Measurements from ENCODE around the gene RINT1.
"Not testable (repeated sequence)": the region's sequence is repeated elsewhere in the genome, so short reads cannot be mapped to it uniquely, and the experiment has no call there.

The RINT1 gene

DNA sequence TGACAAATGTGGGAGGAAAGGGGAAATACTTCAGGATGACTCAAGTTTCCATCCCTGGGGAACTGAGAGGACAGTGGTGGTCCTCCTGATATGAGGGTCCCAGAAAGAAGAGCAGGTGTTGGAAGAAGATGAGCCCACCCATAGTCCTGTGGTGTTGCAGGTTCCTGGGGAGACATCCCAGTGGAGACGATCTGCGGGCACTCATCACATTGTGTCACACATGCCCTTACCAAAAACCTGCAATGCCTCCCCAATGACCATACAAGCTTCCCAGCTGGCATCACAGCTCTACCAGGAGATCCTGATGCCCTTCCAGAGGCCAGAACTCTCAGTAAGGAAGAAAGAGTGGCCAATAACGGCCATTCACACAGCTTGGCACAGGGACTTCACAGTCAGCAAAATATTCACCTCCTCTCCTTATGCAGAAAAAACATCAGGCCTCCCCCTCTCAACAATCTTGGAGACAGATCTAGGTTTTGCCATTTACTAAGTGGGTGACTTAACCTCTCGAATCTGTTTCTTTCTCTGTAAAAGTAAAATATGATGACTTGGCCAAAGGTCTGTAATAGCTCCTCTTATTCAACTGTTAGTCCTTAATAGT, 19.0 kb upstream of the RINT1 start:
- no peak overlapping the region for H3K27ac ChIP-seq (ENCODE audit: low read depth, low read length)
- peaks cover 0 to 3% (median 0%) of the 10 kb centered on the region in 5 donors for H3K36me3 ChIP-seq (ENCODE audit: control insufficient read depth in 5 of 5, insufficient read depth in 5 of 5, low read length in 5 of 5)
- H3K4me3 ChIP-seq (ENCODE audit: low read depth in 1 of 5, low read length in 5 of 5) = no peak overlapping the region
- H3K9me3 ChIP-seq (ENCODE audit: control insufficient read depth in 5 of 5, low read length in 5 of 5) = no peaks in the 10 kb centered on the region
- no peaks in the 10 kb centered on the region for H3K4me1 ChIP-seq (ENCODE audit: control insufficient read depth in 5 of 5, insufficient read depth in 5 of 5, low read length in 5 of 5)
- H3K9ac ChIP-seq (ENCODE audit: low read length in 5 of 5) = no peak overlapping the region
- no peaks in the 10 kb centered on the region for H3K27me3 ChIP-seq (ENCODE audit: control insufficient read depth in 5 of 5, insufficient read depth in 4 of 5, low read length in 5 of 5)

DNA sequence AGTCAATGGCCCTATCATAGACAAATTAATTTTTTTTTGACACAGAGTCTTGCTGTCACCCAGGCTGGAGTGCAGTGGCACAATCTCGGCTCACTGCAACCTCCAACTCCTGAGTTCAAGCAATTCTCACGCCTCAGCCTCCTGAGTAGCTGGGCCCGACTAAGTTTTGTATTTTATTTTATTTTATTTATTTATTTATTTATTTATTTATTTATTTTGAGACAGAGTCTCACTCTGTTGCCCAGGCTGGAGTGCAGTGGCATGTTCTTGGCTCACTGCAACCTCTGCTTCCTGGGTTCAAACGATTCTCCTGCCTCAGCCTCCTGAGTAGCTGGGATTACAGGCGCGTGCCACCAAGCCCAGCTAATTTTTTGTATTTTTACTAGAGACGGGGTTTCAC, 16.4 kb upstream of the RINT1 start:
- not testable (repeated sequence) for H3K9ac ChIP-seq (ENCODE audit: low read length in 5 of 5); H3K27me3 ChIP-seq (ENCODE audit: control insufficient read depth in 5 of 5, insufficient read depth in 4 of 5, low read length in 5 of 5); H3K9me3 ChIP-seq (ENCODE audit: control insufficient read depth in 5 of 5, low read length in 5 of 5); H3K27ac ChIP-seq (ENCODE audit: low read depth, low read length); H3K4me1 ChIP-seq (ENCODE audit: control insufficient read depth in 5 of 5, insufficient read depth in 5 of 5, low read length in 5 of 5); H3K4me3 ChIP-seq (ENCODE audit: low read depth in 1 of 5, low read length in 5 of 5); H3K36me3 ChIP-seq (ENCODE audit: control insufficient read depth in 5 of 5, insufficient read depth in 5 of 5, low read length in 5 of 5)

DNA sequence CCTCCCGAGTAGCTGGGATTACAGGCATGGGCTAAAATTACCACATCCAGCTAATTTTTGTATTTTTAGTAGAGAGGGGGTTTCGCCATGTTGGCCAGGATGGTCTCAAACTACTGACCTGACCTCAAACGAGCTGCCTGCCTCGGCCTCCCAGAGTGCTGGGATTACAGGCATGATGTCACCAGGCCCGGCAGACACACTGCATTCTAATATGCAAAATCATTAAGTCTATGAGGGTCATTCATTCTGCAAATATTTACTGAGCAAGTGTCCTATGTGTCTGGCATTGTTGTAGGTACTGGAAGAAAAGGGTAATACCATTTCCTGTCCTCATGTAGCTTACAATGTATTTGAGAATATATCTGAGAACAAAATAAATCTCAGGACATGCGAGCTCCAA, 12.6 kb upstream of the RINT1 start:
- H3K4me1 ChIP-seq (ENCODE audit: control insufficient read depth in 5 of 5, insufficient read depth in 5 of 5, low read length in 5 of 5) = peaks cover 0 to 16% (median 14%) of the 10 kb centered on the region in 5 donors
- H3K27me3 ChIP-seq (ENCODE audit: control insufficient read depth in 5 of 5, insufficient read depth in 4 of 5, low read length in 5 of 5) = no peaks in the 10 kb centered on the region
- H3K4me3 ChIP-seq (ENCODE audit: low read depth in 1 of 5, low read length in 5 of 5) = no peak overlapping the region
- H3K9me3 ChIP-seq (ENCODE audit: control insufficient read depth in 5 of 5, low read length in 5 of 5) = no peaks in the 10 kb centered on the region
- peaks cover 0 to 2% (median 0%) of the 10 kb centered on the region in 5 donors for H3K36me3 ChIP-seq (ENCODE audit: control insufficient read depth in 5 of 5, insufficient read depth in 5 of 5, low read length in 5 of 5)
- H3K9ac ChIP-seq (ENCODE audit: low read length in 5 of 5) = no peak overlapping the region
- no peak overlapping the region for H3K27ac ChIP-seq (ENCODE audit: low read depth, low read length)

DNA sequence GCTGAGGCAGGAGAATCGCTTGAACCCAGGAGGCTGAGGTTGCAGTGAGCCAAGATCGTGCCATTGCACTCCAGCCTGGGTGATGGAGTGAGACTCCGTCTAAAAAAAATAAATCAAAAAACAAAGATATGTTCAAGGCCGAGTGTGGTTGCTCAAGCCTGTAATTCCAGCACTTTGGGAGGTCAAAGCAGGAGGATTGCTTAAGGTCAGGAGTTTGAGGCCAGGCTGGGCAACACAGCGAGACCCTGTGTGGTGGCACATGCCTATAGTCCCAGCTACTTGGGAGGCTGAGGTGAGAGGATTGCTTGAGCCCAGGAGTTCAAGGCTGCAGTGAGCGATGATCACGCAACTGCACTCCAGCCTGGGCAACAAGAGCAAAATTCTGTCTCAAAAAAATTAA, 11.4 kb upstream of the RINT1 start:
- H3K4me1 ChIP-seq (ENCODE audit: control insufficient read depth in 5 of 5, insufficient read depth in 5 of 5, low read length in 5 of 5) = peaks cover 0 to 16% (median 14%) of the 10 kb centered on the region in 5 donors
- not testable (repeated sequence) for H3K9me3 ChIP-seq (ENCODE audit: control insufficient read depth in 5 of 5, low read length in 5 of 5); H3K9ac ChIP-seq (ENCODE audit: low read length in 5 of 5); H3K27me3 ChIP-seq (ENCODE audit: control insufficient read depth in 5 of 5, insufficient read depth in 4 of 5, low read length in 5 of 5); H3K27ac ChIP-seq (ENCODE audit: low read depth, low read length); H3K36me3 ChIP-seq (ENCODE audit: control insufficient read depth in 5 of 5, insufficient read depth in 5 of 5, low read length in 5 of 5)
- peak overlapping the region in 2 of 5 donors; percentile 68 to 82 for H3K4me3 ChIP-seq (ENCODE audit: low read depth in 1 of 5, low read length in 5 of 5)

DNA sequence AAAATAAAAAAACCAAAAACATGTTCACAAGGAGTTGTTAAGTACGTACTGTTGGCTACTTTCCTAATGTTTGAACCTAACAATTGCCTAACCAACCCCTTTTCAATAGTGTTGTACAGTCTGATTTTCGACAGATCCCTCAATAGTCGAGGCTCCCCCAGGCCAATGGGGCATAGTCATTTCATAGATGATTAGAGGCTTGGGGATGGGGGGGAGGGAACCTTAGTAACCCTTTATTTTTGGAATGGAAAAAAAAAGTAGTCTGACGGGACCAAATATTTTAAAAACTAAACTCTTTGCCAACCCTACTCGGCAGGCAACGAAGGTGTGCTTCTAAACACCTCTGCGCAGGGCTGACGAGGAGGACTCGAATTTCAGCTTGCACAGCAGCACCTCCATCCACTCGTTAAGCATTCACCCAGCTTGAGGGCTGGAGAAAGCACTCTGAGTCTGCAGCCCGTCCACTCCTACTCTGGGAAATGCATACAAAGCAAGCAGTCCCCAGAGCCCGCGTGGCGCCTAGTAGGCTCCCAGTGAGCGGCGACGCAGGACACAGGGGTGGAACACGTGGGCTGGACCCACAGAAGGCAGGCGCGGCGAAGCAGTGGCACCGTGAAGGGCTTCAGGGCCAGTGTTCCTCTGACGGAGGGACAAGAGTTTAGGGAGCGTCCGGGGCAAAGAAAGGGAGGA, 10.8 kb upstream of the RINT1 start:
- H3K4me3 ChIP-seq (ENCODE audit: low read depth in 1 of 5, low read length in 5 of 5) = peak overlapping the region; percentile 68 to 87 (median 82)
- no peaks in the 10 kb centered on the region for H3K27me3 ChIP-seq (ENCODE audit: control insufficient read depth in 5 of 5, insufficient read depth in 4 of 5, low read length in 5 of 5)
- H3K9me3 ChIP-seq (ENCODE audit: control insufficient read depth in 5 of 5, low read length in 5 of 5) = no peaks in the 10 kb centered on the region
- peaks cover 0 to 2% (median 0%) of the 10 kb centered on the region in 5 donors for H3K36me3 ChIP-seq (ENCODE audit: control insufficient read depth in 5 of 5, insufficient read depth in 5 of 5, low read length in 5 of 5)
- peak overlapping the region; percentile 84 for H3K27ac ChIP-seq (ENCODE audit: low read depth, low read length)
- peak overlapping the region in 4 of 5 donors; percentile 60 to 88 (median 80) for H3K9ac ChIP-seq (ENCODE audit: low read length in 5 of 5)
- peaks cover 0 to 16% (median 14%) of the 10 kb centered on the region in 5 donors for H3K4me1 ChIP-seq (ENCODE audit: control insufficient read depth in 5 of 5, insufficient read depth in 5 of 5, low read length in 5 of 5)

DNA sequence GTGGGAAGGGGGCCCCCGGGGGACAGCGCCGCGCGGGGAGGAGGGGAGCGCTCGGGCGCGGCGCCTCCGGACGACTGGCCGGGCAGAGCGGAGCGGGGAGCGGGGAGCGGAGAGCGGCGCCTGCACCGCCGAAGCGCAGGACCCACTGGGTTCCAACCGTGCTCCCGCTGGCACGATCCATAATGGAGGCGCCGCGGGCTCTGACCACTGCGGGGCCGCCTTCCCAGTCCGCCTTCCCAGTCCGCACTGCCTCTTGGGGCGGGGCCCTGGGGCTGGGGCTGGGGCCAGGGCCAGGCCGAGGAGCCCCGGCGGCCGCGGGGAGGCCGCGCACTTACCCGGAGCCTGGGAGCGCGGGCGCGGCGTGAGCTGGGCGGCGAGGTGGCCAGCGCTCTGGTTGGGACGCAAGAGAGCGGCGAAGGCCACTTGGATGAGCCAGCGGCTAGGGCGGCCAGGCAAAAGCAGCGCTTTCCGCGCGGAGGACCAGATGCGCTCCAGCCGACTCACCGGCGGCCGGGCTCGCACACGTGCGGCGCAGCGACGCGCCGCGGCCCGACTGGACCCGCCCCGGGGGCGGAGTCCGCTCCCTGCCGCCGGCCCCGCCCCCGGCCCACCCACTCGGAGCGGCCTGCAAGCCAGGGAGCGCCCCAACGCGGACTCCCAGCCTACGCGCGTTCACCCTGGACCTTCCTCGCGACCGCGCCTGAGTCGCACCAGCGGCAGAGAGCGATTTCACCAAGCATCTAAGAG, 10.1 kb upstream of the RINT1 start, which contains the start of gene PUS7:
PUS7 (minus strand) TSS at position 555 of the 747 bp plus-strand sequence. CDS start 13,759 bp downstream, outside the sequence.
- H3K4me3 ChIP-seq (ENCODE audit: low read depth in 1 of 5, low read length in 5 of 5) = peak within 1 kb of the TSS; percentile 68 to 87 (median 82)
- H3K9me3 ChIP-seq (ENCODE audit: control insufficient read depth in 5 of 5, low read length in 5 of 5) = no peaks in the 10 kb centered on the region
- no peaks in the 10 kb centered on the region for H3K27me3 ChIP-seq (ENCODE audit: control insufficient read depth in 5 of 5, insufficient read depth in 4 of 5, low read length in 5 of 5)
- peak within 1 kb of the TSS; percentile 84 for H3K27ac ChIP-seq (ENCODE audit: low read depth, low read length)
- H3K36me3 ChIP-seq (ENCODE audit: control insufficient read depth in 5 of 5, insufficient read depth in 5 of 5, low read length in 5 of 5) = peaks cover 0 to 2% (median 0%) of the 10 kb centered on the region in 5 donors
- peak within 1 kb of the TSS in 4 of 5 donors; percentile 71 to 88 (median 80) for H3K9ac ChIP-seq (ENCODE audit: low read length in 5 of 5)
- peaks cover 0 to 16% (median 14%) of the 10 kb centered on the region in 5 donors for H3K4me1 ChIP-seq (ENCODE audit: control insufficient read depth in 5 of 5, insufficient read depth in 5 of 5, low read length in 5 of 5)

DNA sequence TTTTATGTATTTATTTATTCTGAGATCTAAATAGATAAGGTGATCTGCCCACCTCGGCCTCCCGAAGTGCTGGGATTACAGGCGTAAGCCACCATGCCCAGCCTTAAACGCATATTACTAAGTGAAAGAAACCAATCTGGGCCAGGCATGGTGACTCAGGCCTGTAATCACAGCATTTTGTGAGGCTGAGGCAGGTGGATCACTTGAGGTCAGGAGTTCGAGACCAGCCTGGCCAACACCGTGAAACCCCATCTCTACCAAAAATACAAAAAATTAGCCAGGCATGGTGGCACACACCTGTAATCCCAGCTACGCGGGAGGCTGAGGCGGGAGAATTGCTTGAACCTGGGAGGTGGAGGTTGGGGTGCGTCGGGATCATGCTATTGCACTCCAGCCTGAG, 7.6 kb upstream of the RINT1 start:
- not testable (repeated sequence) for H3K4me3 ChIP-seq (ENCODE audit: low read depth in 1 of 5, low read length in 5 of 5)

DNA sequence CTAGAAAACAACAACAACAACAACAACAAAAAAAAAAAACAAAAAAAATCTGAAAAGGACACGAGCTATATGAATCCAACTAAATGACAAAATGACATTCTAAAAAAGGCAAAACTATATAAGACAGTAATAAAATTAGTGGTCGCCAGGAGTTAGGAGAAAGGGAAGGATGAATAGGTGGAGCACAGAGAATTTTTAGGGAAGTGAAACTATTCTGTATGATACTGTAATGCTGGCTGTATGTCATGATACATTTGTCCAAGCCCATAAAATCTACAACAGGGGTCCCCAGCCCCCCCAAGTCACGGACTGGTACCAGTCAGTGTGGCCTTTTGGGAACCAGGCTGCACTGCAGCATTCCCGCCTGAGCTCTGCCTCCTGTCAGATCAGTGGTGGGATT, 7.2 kb upstream of the RINT1 start:
- Histone ChIP-seq H3K27ac (ENCODE audit: low read depth, low read length) (no peak overlapping the region), H3K27me3 (ENCODE audit: control insufficient read depth in 5 of 5, insufficient read depth in 4 of 5, low read length in 5 of 5) (no peaks in the 10 kb centered on the region), H3K36me3 (ENCODE audit: control insufficient read depth in 5 of 5, insufficient read depth in 5 of 5, low read length in 5 of 5) (no peaks in the 10 kb centered on the region), H3K9ac (ENCODE audit: low read length in 5 of 5) (no peak overlapping the region), H3K4me1 (ENCODE audit: control insufficient read depth in 5 of 5, insufficient read depth in 5 of 5, low read length in 5 of 5) (peaks cover 0 to 16% (median 14%) of the 10 kb centered on the region in 5 donors), H3K4me3 (ENCODE audit: low read depth in 1 of 5, low read length in 5 of 5) (no peak overlapping the region), H3K9me3 (ENCODE audit: control insufficient read depth in 5 of 5, low read length in 5 of 5) (no peaks in the 10 kb centered on the region)

More for the DNA sequence above, 7.6 kb upstream of the RINT1 start:
- not testable (repeated sequence) for H3K9ac ChIP-seq (ENCODE audit: low read length in 5 of 5); H3K27ac ChIP-seq (ENCODE audit: low read depth, low read length); H3K27me3 ChIP-seq (ENCODE audit: control insufficient read depth in 5 of 5, insufficient read depth in 4 of 5, low read length in 5 of 5); H3K9me3 ChIP-seq (ENCODE audit: control insufficient read depth in 5 of 5, low read length in 5 of 5); H3K36me3 ChIP-seq (ENCODE audit: control insufficient read depth in 5 of 5, insufficient read depth in 5 of 5, low read length in 5 of 5)
- peaks cover 0 to 16% (median 14%) of the 10 kb centered on the region in 5 donors for H3K4me1 ChIP-seq (ENCODE audit: control insufficient read depth in 5 of 5, insufficient read depth in 5 of 5, low read length in 5 of 5)

DNA sequence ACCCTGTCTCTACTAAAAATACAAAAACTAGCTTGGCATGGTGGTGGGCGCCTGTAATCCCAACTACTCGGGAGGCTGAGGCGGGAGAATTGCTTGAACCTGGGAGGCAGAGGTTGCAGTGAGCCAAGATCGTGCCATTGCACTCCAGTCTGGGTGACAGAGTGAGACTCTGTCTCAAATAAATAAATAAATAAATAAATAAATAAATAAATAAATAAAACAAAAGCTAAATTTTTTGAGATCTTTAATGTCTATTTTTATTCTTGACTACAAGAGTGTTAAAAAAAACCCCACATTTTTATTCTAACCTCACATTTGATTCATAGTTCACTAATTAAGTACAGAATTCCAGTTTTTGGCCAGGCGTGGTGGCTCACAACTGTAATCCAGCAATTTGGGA, 4.3 kb upstream of the RINT1 start:
- H3K36me3 ChIP-seq (ENCODE audit: control insufficient read depth in 5 of 5, insufficient read depth in 5 of 5, low read length in 5 of 5); H3K4me3 ChIP-seq (ENCODE audit: low read depth in 1 of 5, low read length in 5 of 5); H3K27ac ChIP-seq (ENCODE audit: low read depth, low read length); H3K9me3 ChIP-seq (ENCODE audit: control insufficient read depth in 5 of 5, low read length in 5 of 5); H3K27me3 ChIP-seq (ENCODE audit: control insufficient read depth in 5 of 5, insufficient read depth in 4 of 5, low read length in 5 of 5); H3K9ac ChIP-seq (ENCODE audit: low read length in 5 of 5): not testable (repeated sequence)
- H3K4me1 ChIP-seq (ENCODE audit: control insufficient read depth in 5 of 5, insufficient read depth in 5 of 5, low read length in 5 of 5) = peaks cover under 1 to 16% (median 12%) of the 10 kb centered on the region in 5 donors

DNA sequence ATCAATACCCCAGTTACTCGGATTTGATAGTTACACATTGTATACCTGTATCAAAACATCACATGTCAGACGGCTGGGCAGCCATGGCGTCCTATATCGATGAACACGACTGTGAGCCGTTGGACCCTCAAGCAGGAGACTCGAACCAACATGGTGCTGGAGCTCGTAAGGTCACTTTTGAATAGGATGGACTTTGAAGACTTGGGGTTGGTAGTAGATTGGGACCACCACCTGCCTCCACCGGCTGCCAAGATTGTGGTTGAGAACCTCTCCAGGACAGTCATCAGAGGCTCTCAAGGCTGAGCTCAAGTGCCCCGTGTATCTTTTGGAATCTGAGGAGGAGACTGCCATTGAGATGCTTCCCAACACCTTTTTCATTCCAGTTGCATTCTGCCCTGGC, 1.9 kb upstream of the RINT1 start:
- no peak overlapping the region for H3K4me3 ChIP-seq (ENCODE audit: low read depth in 1 of 5, low read length in 5 of 5)
- H3K9me3 ChIP-seq (ENCODE audit: control insufficient read depth in 5 of 5, low read length in 5 of 5) = no peaks in the 10 kb centered on the region
- no peak overlapping the region for H3K27ac ChIP-seq (ENCODE audit: low read depth, low read length)
- no peaks in the 10 kb centered on the region for H3K36me3 ChIP-seq (ENCODE audit: control insufficient read depth in 5 of 5, insufficient read depth in 5 of 5, low read length in 5 of 5)
- H3K4me1 ChIP-seq (ENCODE audit: control insufficient read depth in 5 of 5, insufficient read depth in 5 of 5, low read length in 5 of 5) = peaks cover 2 to 27% (median 21%) of the 10 kb centered on the region in 5 donors
- no peaks in the 10 kb centered on the region for H3K27me3 ChIP-seq (ENCODE audit: control insufficient read depth in 5 of 5, insufficient read depth in 4 of 5, low read length in 5 of 5)
- no peak overlapping the region for H3K9ac ChIP-seq (ENCODE audit: low read length in 5 of 5)

Data from subcutaneous abdominal adipose tissue (tissue), 5 donors.